Loucy (cell line): ENCODE results near the gene SHISA6.

ENCODE experiments used
- H2AFZ ChIP-seq: fragments of 200-600 bp; sonication (generic); 2 replicates; pipeline ENCODE4 v1.6.0; 2016; ENCODE audit warnings: antibody characterized with exemption, mild to moderate bottlenecking, low read length, moderate library complexity
- H3F3A ChIP-seq: fragments of 200-600 bp; 2 replicates; pipeline ENCODE4 v1.6.0; 2016; ENCODE audit warnings: antibody characterized with exemption, low read depth, mild to moderate bottlenecking
- H3K27me3 ChIP-seq: fragments of 200-600 bp; sonication (generic); 2 replicates; pipeline ENCODE4 v1.6.1; 2014; ENCODE audit warnings: low read length, mild to moderate bottlenecking; ENCODE audit not compliant: insufficient read depth, poor library complexity, severe bottlenecking
- H3K36me3 ChIP-seq: fragments of 200-600 bp; sonication (generic); 2 replicates; pipeline ENCODE4 v1.6.1; 2016; ENCODE audit warnings: low read length; ENCODE audit not compliant: insufficient read depth
- H3K4me1 ChIP-seq: fragments of 200-600 bp; sonication (generic); 2 replicates; pipeline ENCODE4 v1.5.1; 2014; ENCODE audit warnings: low read length, mild to moderate bottlenecking; ENCODE audit not compliant: insufficient read depth, poor library complexity, severe bottlenecking
- H3K4me2 ChIP-seq: fragments of 200-600 bp; sonication (generic); 2 replicates; pipeline ENCODE4 v1.6.0; 2014; ENCODE audit warnings: antibody characterized with exemption, low read length, low read depth, mild to moderate bottlenecking; ENCODE audit not compliant: poor library complexity, severe bottlenecking
- H3K4me3 ChIP-seq: fragments of 200-600 bp; sonication (generic); 2 replicates; pipeline ENCODE4 v1.5.1; 2014; ENCODE audit warnings: low read length, mild to moderate bottlenecking, mixed read lengths; ENCODE audit not compliant: poor library complexity, severe bottlenecking
- H3K79me2 ChIP-seq: fragments of 200-600 bp; sonication (generic); 2 replicates; pipeline ENCODE4 v1.6.1; 2014; ENCODE audit warnings: low read length; ENCODE audit not compliant: insufficient read depth
- H3K9ac ChIP-seq: fragments of 200-600 bp; sonication (generic); 2 replicates; pipeline ENCODE4 v1.6.0; 2014; ENCODE audit warnings: mild to moderate bottlenecking, low read depth, low read length, moderate library complexity; ENCODE audit not compliant: poor library complexity, severe bottlenecking
- H3K9me2 ChIP-seq: fragments of 200-600 bp; sonication (generic); replicated peaks from 2 replicates; pipeline ENCODE4 v1.6.1; 2016; ENCODE audit warnings: low read depth, low read length, mixed read lengths
- H3K9me3 ChIP-seq: fragments of 200-600 bp; sonication (generic); 2 replicates; pipeline ENCODE4 v1.6.1; 2014; ENCODE audit warnings: mild to moderate bottlenecking, antibody characterized with exemption, low read length, low read depth; ENCODE audit not compliant: insufficient read depth
- H4K20me1 ChIP-seq: fragments of 200-600 bp; sonication (generic); 2 replicates; pipeline ENCODE4 v1.6.0; 2014; ENCODE audit warnings: antibody characterized with exemption, low read length, mild to moderate bottlenecking; ENCODE audit not compliant: insufficient read depth, poor library complexity, severe bottlenecking
- EZH2phosphoT487 ChIP-seq: fragments of 200-600 bp; IDR thresholded peaks from 2 replicates; pipeline ENCODE4 v1.6.1; 2018; ENCODE audit warnings: antibody characterized with exemption, mild to moderate bottlenecking, moderate library complexity, borderline replicate concordance
- TF ChIP-seq, protein P1 (sequence below): fragments of 200-600 bp; sonication (generic); conservative IDR thresholded peaks from 2 replicates; pipeline ENCODE4 v1.5.1; 2014; ENCODE audit warnings: mild to moderate bottlenecking, antibody characterized with exemption, low read length

The SHISA6 gene

DNA sequence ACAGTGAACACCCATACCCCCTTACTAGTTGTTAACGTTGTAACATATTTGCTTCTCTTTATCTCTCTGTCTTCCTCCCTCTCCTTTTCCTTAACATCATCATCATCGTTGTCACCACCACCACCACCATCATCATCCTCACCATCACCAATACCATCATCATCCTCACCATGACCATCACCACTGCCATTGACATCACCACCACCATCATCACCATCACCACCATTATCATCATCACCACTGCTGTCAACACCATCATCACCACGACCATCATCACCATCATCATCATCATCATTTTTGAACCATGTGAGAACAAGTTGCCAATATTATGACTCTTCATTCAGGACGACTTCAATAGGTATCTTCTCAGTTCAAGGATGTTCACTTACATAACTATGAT is 35.5 kb downstream of the SHISA6 start:
- H3K9me3 ChIP-seq: peaks cover 21% of the 10 kb centered on the region
- no peaks in the 10 kb centered on the region for H4K20me1 ChIP-seq
- H2AFZ ChIP-seq: no peak overlapping the region
- H3K79me2 ChIP-seq: no peaks in the 10 kb centered on the region
- no peaks in the 10 kb centered on the region for H3F3A ChIP-seq
- no peak overlapping the region for H3K9ac ChIP-seq
- no peaks in the 10 kb centered on the region for H3K36me3 ChIP-seq
- TF ChIP-seq, protein P1, sequence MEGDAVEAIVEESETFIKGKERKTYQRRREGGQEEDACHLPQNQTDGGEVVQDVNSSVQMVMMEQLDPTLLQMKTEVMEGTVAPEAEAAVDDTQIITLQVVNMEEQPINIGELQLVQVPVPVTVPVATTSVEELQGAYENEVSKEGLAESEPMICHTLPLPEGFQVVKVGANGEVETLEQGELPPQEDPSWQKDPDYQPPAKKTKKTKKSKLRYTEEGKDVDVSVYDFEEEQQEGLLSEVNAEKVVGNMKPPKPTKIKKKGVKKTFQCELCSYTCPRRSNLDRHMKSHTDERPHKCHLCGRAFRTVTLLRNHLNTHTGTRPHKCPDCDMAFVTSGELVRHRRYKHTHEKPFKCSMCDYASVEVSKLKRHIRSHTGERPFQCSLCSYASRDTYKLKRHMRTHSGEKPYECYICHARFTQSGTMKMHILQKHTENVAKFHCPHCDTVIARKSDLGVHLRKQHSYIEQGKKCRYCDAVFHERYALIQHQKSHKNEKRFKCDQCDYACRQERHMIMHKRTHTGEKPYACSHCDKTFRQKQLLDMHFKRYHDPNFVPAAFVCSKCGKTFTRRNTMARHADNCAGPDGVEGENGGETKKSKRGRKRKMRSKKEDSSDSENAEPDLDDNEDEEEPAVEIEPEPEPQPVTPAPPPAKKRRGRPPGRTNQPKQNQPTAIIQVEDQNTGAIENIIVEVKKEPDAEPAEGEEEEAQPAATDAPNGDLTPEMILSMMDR: no peak
- TF ChIP-seq EZH2phosphoT487: no peak
- H3K4me3 ChIP-seq: no peak overlapping the region
- no peaks in the 10 kb centered on the region for H3K9me2 ChIP-seq
- no peaks in the 10 kb centered on the region for H3K27me3 ChIP-seq
- H3K4me2 ChIP-seq: no peak overlapping the region
- H3K4me1 ChIP-seq: no peaks in the 10 kb centered on the region

DNA sequence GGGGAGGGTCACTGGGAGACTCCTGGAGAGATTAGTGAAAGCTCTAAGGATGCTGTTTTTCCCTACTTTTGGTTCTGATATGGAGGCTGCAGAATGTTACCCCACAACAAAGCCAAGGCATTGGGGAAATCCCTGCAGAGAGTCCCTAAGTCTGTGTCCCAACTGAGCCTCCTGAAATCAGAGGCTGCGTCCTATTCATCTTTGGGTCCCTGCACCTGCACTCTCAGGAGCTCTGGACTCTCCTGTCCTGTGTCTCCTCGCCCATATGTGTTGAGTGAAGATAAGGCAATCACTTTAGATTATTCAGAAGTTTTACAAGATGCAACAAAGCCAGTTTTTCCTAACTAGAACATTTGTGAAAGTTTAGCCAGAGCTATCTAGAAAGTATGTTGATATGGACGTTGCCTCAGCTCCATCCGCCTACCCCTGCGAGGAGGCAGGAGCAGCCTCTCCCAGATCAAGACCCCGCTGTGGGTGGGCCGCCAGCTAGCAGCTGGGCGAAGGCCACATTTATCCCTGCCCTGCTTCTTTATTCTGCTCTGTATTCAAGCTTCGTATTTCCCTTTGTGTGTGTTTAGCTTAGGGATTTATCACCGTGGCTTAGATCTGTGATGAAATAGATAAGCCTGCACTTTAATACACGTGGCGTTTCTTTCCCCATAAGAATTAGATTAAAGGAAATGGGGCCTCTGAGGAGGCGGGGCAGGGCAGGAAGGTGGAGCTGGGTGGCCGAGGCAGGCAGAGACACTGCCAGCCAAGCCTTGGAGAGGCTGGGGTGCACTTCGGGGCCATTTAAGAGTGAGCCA is 37.4 kb downstream of the SHISA6 start:
- TF ChIP-seq EZH2phosphoT487: no peak
- TF ChIP-seq, protein P1: no peak
- Histone ChIP-seq H3K4me3 (no peak overlapping the region), H2AFZ (no peak overlapping the region), H4K20me1 (no peaks in the 10 kb centered on the region), H3K27me3 (no peaks in the 10 kb centered on the region), H3K9ac (no peak overlapping the region), H3K9me2 (no peaks in the 10 kb centered on the region), H3F3A (no peaks in the 10 kb centered on the region), H3K79me2 (no peaks in the 10 kb centered on the region), H3K4me1 (no peaks in the 10 kb centered on the region), H3K9me3 (peaks cover 11% of the 10 kb centered on the region), H3K4me2 (no peak overlapping the region), H3K36me3 (no peaks in the 10 kb centered on the region)

DNA sequence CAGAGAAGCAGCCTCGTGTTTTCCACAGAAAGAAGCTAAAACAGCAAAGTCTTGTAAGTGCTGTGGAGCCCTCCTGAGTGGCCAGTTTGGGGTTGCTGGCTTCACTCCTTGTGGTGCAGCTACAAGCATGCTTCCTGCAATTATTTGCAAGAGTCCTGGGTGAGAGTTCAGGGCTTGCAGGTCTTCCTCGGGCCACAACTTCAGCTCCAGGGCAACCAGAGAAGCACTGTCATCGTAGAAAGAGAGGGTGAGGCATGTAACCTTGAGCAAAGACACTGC is 37.9 kb downstream of the SHISA6 start:
- H3K9me2 ChIP-seq: no peaks in the 10 kb centered on the region
- no peak overlapping the region for H2AFZ ChIP-seq
- H3K9ac ChIP-seq: no peak overlapping the region
- no peak overlapping the region for H3K4me3 ChIP-seq
- H3K79me2 ChIP-seq: no peaks in the 10 kb centered on the region
- no peaks in the 10 kb centered on the region for H3K36me3 ChIP-seq
- H4K20me1 ChIP-seq: no peaks in the 10 kb centered on the region
- no peaks in the 10 kb centered on the region for H3K4me1 ChIP-seq
- no peaks in the 10 kb centered on the region for H3K27me3 ChIP-seq
- H3K4me2 ChIP-seq: no peak overlapping the region
- TF ChIP-seq, protein P1: no peak
- TF ChIP-seq EZH2phosphoT487: no peak
- H3F3A ChIP-seq: no peaks in the 10 kb centered on the region
- peaks cover 8% of the 10 kb centered on the region for H3K9me3 ChIP-seq
